ENCODE results near the gene ZNF714.

ZNF714 gene

GRCh38 chr19:21158523-21159135, 76.6 kb downstream of the ZNF714 start:
- Histone ChIP-seq H3K4me2 (ENCODE audit: low read length) (no peak overlapping the region), H3K36me3 (replicated peaks; ENCODE audit: low read depth, low read length) (peaks cover 57% of the 10 kb centered on the region), H3K9me3 (ENCODE audit: insufficient read depth, low read length) (no peaks in the 10 kb centered on the region)

DNA sequence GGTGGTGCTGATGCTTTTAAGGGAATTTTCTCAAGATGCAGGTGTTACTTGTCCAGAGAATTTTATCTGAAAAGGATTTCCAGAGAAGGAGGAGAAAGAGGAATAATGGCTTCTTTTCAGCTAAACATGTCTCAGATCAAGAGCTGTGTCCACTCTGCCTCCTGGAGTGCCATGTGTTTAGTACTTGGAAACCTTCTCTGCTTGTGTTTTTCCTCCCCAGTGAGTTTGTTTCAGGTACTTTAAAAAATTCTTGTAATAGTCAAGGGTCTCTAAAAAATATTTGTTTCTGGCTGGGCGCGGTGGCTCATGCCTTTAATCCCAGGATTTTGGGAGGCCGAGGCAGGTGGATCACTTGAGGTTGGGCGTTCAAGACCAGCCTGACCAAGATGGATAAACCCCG, 82.5 kb downstream of the ZNF714 start:
- no peak overlapping the region for H3K9ac ChIP-seq (ENCODE audit: low read length)
- H3K27me3 ChIP-seq (ENCODE audit: low read depth, low read length): no peaks in the 10 kb centered on the region
- peaks cover 40% of the 10 kb centered on the region for H3K36me3 ChIP-seq (replicated peaks; ENCODE audit: low read depth, low read length)
- peaks cover 53% of the 10 kb centered on the region for H3K79me2 ChIP-seq (ENCODE audit: low read length)
- H3K27ac ChIP-seq (ENCODE audit: low read length): no peak overlapping the region
- H2AFZ ChIP-seq (ENCODE audit: low read depth, low read length): no peak overlapping the region
- H3K4me3 ChIP-seq (ENCODE audit: low read length): no peak overlapping the region
- H3K4me1 ChIP-seq (ENCODE audit: low read length): no peaks in the 10 kb centered on the region
- H4K20me1 ChIP-seq (ENCODE audit: insufficient read depth, low read length): no peaks in the 10 kb centered on the region
- no peak overlapping the region for H3K4me2 ChIP-seq (ENCODE audit: low read length)
- no peaks in the 10 kb centered on the region for H3K9me3 ChIP-seq (ENCODE audit: insufficient read depth, low read length)
- TF ChIP-seq, protein P1, sequence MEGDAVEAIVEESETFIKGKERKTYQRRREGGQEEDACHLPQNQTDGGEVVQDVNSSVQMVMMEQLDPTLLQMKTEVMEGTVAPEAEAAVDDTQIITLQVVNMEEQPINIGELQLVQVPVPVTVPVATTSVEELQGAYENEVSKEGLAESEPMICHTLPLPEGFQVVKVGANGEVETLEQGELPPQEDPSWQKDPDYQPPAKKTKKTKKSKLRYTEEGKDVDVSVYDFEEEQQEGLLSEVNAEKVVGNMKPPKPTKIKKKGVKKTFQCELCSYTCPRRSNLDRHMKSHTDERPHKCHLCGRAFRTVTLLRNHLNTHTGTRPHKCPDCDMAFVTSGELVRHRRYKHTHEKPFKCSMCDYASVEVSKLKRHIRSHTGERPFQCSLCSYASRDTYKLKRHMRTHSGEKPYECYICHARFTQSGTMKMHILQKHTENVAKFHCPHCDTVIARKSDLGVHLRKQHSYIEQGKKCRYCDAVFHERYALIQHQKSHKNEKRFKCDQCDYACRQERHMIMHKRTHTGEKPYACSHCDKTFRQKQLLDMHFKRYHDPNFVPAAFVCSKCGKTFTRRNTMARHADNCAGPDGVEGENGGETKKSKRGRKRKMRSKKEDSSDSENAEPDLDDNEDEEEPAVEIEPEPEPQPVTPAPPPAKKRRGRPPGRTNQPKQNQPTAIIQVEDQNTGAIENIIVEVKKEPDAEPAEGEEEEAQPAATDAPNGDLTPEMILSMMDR (IDR thresholded peaks at IDR 0.05; ENCODE audit: low read depth, low read length): no peak
- no peak for TF ChIP-seq EZH2phosphoT487 (IDR thresholded peaks at IDR 0.05; ENCODE audit: low read depth)

More at GRCh38 chr19:21158523-21159135, 76.6 kb downstream of the ZNF714 start:
- H3K4me3 ChIP-seq (ENCODE audit: low read length): no peak overlapping the region
- no peaks in the 10 kb centered on the region; the same call in 1 of the 2 replicates for H4K20me1 ChIP-seq (ENCODE audit: insufficient read depth, low read length)
- TF ChIP-seq, protein P1 (IDR thresholded peaks at IDR 0.05; ENCODE audit: low read depth, low read length): no peak
- TF ChIP-seq EZH2phosphoT487 (IDR thresholded peaks at IDR 0.05; ENCODE audit: low read depth): no peak
- H3K27ac ChIP-seq (ENCODE audit: low read length): no peak overlapping the region
- no peak overlapping the region for H2AFZ ChIP-seq (ENCODE audit: low read depth, low read length)
- H3K4me1 ChIP-seq (ENCODE audit: low read length): no peaks in the 10 kb centered on the region
- no peaks in the 10 kb centered on the region for H3K27me3 ChIP-seq (ENCODE audit: low read depth, low read length)
- H3K9ac ChIP-seq (ENCODE audit: low read length): no peak overlapping the region
- peaks cover 87% of the 10 kb centered on the region for H3K79me2 ChIP-seq (ENCODE audit: low read length)

GRCh38 chr19:21166436-21166835, 84.4 kb downstream of the ZNF714 start:
- H3K27me3 ChIP-seq (ENCODE audit: low read depth, low read length): no peaks in the 10 kb centered on the region

More at GRCh38 chr19:21166436-21166835, 84.4 kb downstream of the ZNF714 start:
- Histone ChIP-seq H3K4me1 (ENCODE audit: low read length) (no peaks in the 10 kb centered on the region), H3K36me3 (replicated peaks; ENCODE audit: low read depth, low read length) (peaks cover 46% of the 10 kb centered on the region), H4K20me1 (ENCODE audit: insufficient read depth, low read length) (no peaks in the 10 kb centered on the region), H3K79me2 (ENCODE audit: low read length) (peaks cover 38% of the 10 kb centered on the region), H3K4me3 (ENCODE audit: low read length) (no peak overlapping the region), H2AFZ (ENCODE audit: low read depth, low read length) (no peak overlapping the region), H3K9ac (ENCODE audit: low read length) (no peak overlapping the region), H3K4me2 (ENCODE audit: low read length) (no peak overlapping the region), H3K9me3 (ENCODE audit: insufficient read depth, low read length) (no peaks in the 10 kb centered on the region), H3K27ac (ENCODE audit: low read length) (no peak overlapping the region)
- TF ChIP-seq, protein P1 (IDR thresholded peaks at IDR 0.05; ENCODE audit: low read depth, low read length): no peak
- TF ChIP-seq EZH2phosphoT487 (IDR thresholded peaks at IDR 0.05; ENCODE audit: low read depth): no peak
